ENCODE measurements around the gene SCAMP4. TPM values are rescaled to one million over a fixed set of nuclear protein-coding genes. Genes with fewer than 3 reads are reported as not detected.
A peak's percentile ranks its signal among the peaks of the same experiment; 100 is the strongest.

SCAMP4 gene
- total and polyA plus RNA-seq, 2 donors from 2014 or later, result 49.5 to 90.1 TPM

GRCh38 chr19:1956868-1957492, 51.8 kb downstream of the SCAMP4 start:
- Histone ChIP-seq H3K27ac (ENCODE audit: low read depth in 2 of 2, low read length in 2 of 2) (no peak overlapping the region), H3K27me3 (ENCODE audit: control insufficient read depth, insufficient read depth, low read length) (no peaks in the 10 kb centered on the region), H3K36me3 (ENCODE audit: control insufficient read depth in 2 of 3, insufficient read depth in 3 of 3, low read length in 3 of 3) (no peaks in the 10 kb centered on the region), H3K4me1 (ENCODE audit: control insufficient read depth in 2 of 3, insufficient read depth in 2 of 3, low read depth in 1 of 3, low read length in 3 of 3) (peaks cover 0 to 10% (median 2%) of the 10 kb centered on the region in 3 donors), H3K9ac (ENCODE audit: low read length in 3 of 3) (no peak overlapping the region), H3K4me3 (ENCODE audit: low read length in 3 of 3) (no peak overlapping the region), H3K9me3 (ENCODE audit: control insufficient read depth in 2 of 3, insufficient read depth in 1 of 3, low read length in 3 of 3) (no peaks in the 10 kb centered on the region)
- FAIRE-seq, result no peak
- no peak for TF ChIP-seq CTCF (IDR thresholded peaks at IDR 0.05; ENCODE audit: borderline replicate concordance, extremely low read depth, insufficient read depth)
- intact Hi-C loops (cut with DNase I), result no loop called here
- peak in 1 of 5 donors; percentile 63 for DNase-seq

GRCh38 chr19:1957562-1958248, 52.5 kb downstream of the SCAMP4 start:
- H3K9ac ChIP-seq (ENCODE audit: low read length in 3 of 3), result no peak overlapping the region
- no peaks in the 10 kb centered on the region for H3K9me3 ChIP-seq (ENCODE audit: control insufficient read depth in 2 of 3, insufficient read depth in 1 of 3, low read length in 3 of 3)
- no peaks in the 10 kb centered on the region for H3K36me3 ChIP-seq (ENCODE audit: control insufficient read depth in 2 of 3, insufficient read depth in 3 of 3, low read length in 3 of 3)
- H3K4me1 ChIP-seq (ENCODE audit: control insufficient read depth in 2 of 3, insufficient read depth in 2 of 3, low read depth in 1 of 3, low read length in 3 of 3), result peaks cover 0 to 12% (median 4%) of the 10 kb centered on the region in 3 donors
- H3K27me3 ChIP-seq (ENCODE audit: control insufficient read depth, insufficient read depth, low read length), result no peaks in the 10 kb centered on the region
- FAIRE-seq, result no peak
- H3K27ac ChIP-seq (ENCODE audit: low read depth in 2 of 2, low read length in 2 of 2), result no peak overlapping the region
- no peak for TF ChIP-seq CTCF (IDR thresholded peaks at IDR 0.05; ENCODE audit: borderline replicate concordance, extremely low read depth, insufficient read depth)
- H3K4me3 ChIP-seq (ENCODE audit: low read length in 3 of 3), result no peak overlapping the region
- intact Hi-C loops (cut with DNase I), result no loop called here
- peak in 1 of 5 donors; percentile 67 for DNase-seq

- H3K9ac ChIP-seq (ENCODE audit: low read length in 3 of 3), result no peak overlapping the region
- TF ChIP-seq CTCF (IDR thresholded peaks at IDR 0.05; ENCODE audit: borderline replicate concordance, extremely low read depth, insufficient read depth), result no peak
- FAIRE-seq, result no peak
- intact Hi-C loops (cut with DNase I), result no loop called here
- H3K4me3 ChIP-seq (ENCODE audit: low read length in 3 of 3), result no peak overlapping the region
- no peak overlapping the region for H3K27ac ChIP-seq (ENCODE audit: low read depth in 2 of 2, low read length in 2 of 2)
- no peaks in the 10 kb centered on the region for H3K27me3 ChIP-seq (ENCODE audit: control insufficient read depth, insufficient read depth, low read length)
- peaks cover 0 to 14% (median 4%) of the 10 kb centered on the region in 3 donors for H3K4me1 ChIP-seq (ENCODE audit: control insufficient read depth in 2 of 3, insufficient read depth in 2 of 3, low read depth in 1 of 3, low read length in 3 of 3)
- no peaks in the 10 kb centered on the region for H3K9me3 ChIP-seq (ENCODE audit: control insufficient read depth in 2 of 3, insufficient read depth in 1 of 3, low read length in 3 of 3)
- DNase-seq, result peak in 1 of 5 donors; percentile 72
- H3K36me3 ChIP-seq (ENCODE audit: control insufficient read depth in 2 of 3, insufficient read depth in 3 of 3, low read length in 3 of 3), result no peaks in the 10 kb centered on the region
Measured at GRCh38 chr19:1959928-1960589, 54.9 kb downstream of the SCAMP4 start.

Measured in kidney (tissue), 14 donors.